ENCODE results near the gene ANO9. TPM values are rescaled to one million over a fixed set of nuclear protein-coding genes. Genes with fewer than 3 reads are reported as not detected.

ANO9 gene
- total RNA-seq, 1 donor from 2014 or later, result 5.1 TPM

GRCh38 chr11:452203-452744 is 10.5 kb upstream of the ANO9 start:
- no peak for DNase-seq (ENCODE audit: low spot score)

- no peak for DNase-seq (ENCODE audit: low spot score)
These were observed 9.9 kb upstream of the ANO9 start for GRCh38 chr11:451738-452137.

GRCh38 chr11:450809-451451 is 9.1 kb upstream of the ANO9 start:
- peak; percentile 64 for DNase-seq (ENCODE audit: low spot score)

- DNase-seq (ENCODE audit: low spot score), result peak; percentile 98
These were observed 8.3 kb upstream of the ANO9 start, which contains the start of gene PTDSS2 for GRCh38 chr11:449889-450808. PTDSS2 (plus strand) TSS chr11:450279; CDS start chr11:450456, 177 bp downstream.

GRCh38 chr11:447923-448731 is 6.3 kb upstream of the ANO9 start:
- peak; percentile 94 for DNase-seq (ENCODE audit: low spot score)

GRCh38 chr11:446891-447290 is 5.1 kb upstream of the ANO9 start:
- DNase-seq (ENCODE audit: low spot score), result no peak

- no peak for DNase-seq (ENCODE audit: low spot score)
These were observed 4.2 kb upstream of the ANO9 start for GRCh38 chr11:445765-446588.

- DNase-seq (ENCODE audit: low spot score), result peak; percentile 78
These were observed 2.8 kb upstream of the ANO9 start for GRCh38 chr11:444396-445144.

GRCh38 chr11:443542-444199 is 1.9 kb upstream of the ANO9 start:
- DNase-seq (ENCODE audit: low spot score), result no peak

GRCh38 chr11:442611-443081 is 835 bp upstream of the ANO9 start:
- peak; percentile 26 for DNase-seq (ENCODE audit: low spot score)

- no peak for DNase-seq (ENCODE audit: low spot score)
These were observed 781 bp downstream of the ANO9 start for GRCh38 chr11:441043-441417.

- no peak for DNase-seq (ENCODE audit: low spot score)
These were observed 1.5 kb downstream of the ANO9 start for GRCh38 chr11:440065-441042.

- DNase-seq (ENCODE audit: low spot score), result no peak
These were observed 2.3 kb downstream of the ANO9 start for GRCh38 chr11:439315-440064.

- no peak for DNase-seq (ENCODE audit: low spot score)
These were observed 3.5 kb downstream of the ANO9 start for GRCh38 chr11:438101-438844.

- no peak for DNase-seq (ENCODE audit: low spot score)
These were observed 4.5 kb downstream of the ANO9 start for GRCh38 chr11:437228-437870.

Data from umbilical cord (tissue), 2 donors.